Endothelial cell of umbilical vein (primary cell): ENCODE results near the gene ZNF697. TPM values are rescaled to one million over a fixed set of nuclear protein-coding genes. Genes with fewer than 3 reads are reported as not detected.

ENCODE experiments used
- polyA plus RNA-seq, 4 experiments: library from polyadenylated mRNA; depleted of rRNA in 3 of 4; stranded (reverse) in 3 of 4; unstranded in 1 of 4; fragments of >200 nt; gene quantifications; 2 replicates each; pipeline versions ENCODE4 v1.2.1 to v1.2.3, GENCODE V29; 2011 to 2012; ENCODE audit warnings: missing spikeins in 1 of 4
- total RNA-seq: library from RNA; stranded (reverse); gene quantifications from 2 replicates; pipeline ENCODE4 v1.2.3, GENCODE V29; 2021

Gene ZNF697
- total and polyA plus RNA-seq, 2 donors (not counting 3 experiments of a cell fraction or from before 2014, with no cell fraction given), result 6.2 to 14.1 TPM

Other genes starting within 250 kb of the ZNF697 start
- gene HSD3B2, start 233.1 kb downstream of the ZNF697 start, total RNA-seq, result not detected in 2 replicates
- not detected in 2 replicates for gene HSD3B2, start 233.1 kb downstream of the ZNF697 start, polyA plus RNA-seq
- not detected in 2 replicates for gene HSD3B1, start 141.1 kb downstream of the ZNF697 start, total RNA-seq
- not detected in 2 replicates for gene HSD3B1, start 141.1 kb downstream of the ZNF697 start, polyA plus RNA-seq
- gene PHGDH, start 63.7 kb upstream of the ZNF697 start, total RNA-seq, result 101 and 120 TPM in 2 replicates
- 33.2 and 37.9 TPM in 2 replicates for gene PHGDH, start 63.7 kb upstream of the ZNF697 start, polyA plus RNA-seq
- not detected in 2 replicates for gene HMGCS2, start 120.6 kb upstream of the ZNF697 start, total RNA-seq
- gene HMGCS2, start 120.6 kb upstream of the ZNF697 start, polyA plus RNA-seq, result not detected in 2 replicates
- not detected in 2 replicates for gene REG4, start 163.2 kb upstream of the ZNF697 start, total RNA-seq
- not detected in 2 replicates for gene REG4, start 163.2 kb upstream of the ZNF697 start, polyA plus RNA-seq
- not detected in 2 replicates for gene ADAM30, start 248.2 kb upstream of the ZNF697 start, total RNA-seq
- gene ADAM30, start 248.2 kb upstream of the ZNF697 start, polyA plus RNA-seq, result not detected in 2 replicates